B cell (primary cell): ENCODE measurements around the gene NDUFS7. TPM values are rescaled to one million over a fixed set of nuclear protein-coding genes. Genes with fewer than 3 reads are reported as not detected.
A peak's percentile ranks its signal among the peaks of the same experiment; 100 is the strongest.

Source experiments
- ATAC-seq: fragments of 200-7000 bp; cut with Tn5 transposase; one replicate; pipeline ENCODE4 v1.10.0; 2021; ENCODE audit warnings: low read depth, mild to moderate bottlenecking, moderate number of reproducible peaks, moderate library complexity
- CTCF ChIA-PET: fragments of 350-600 bp; sonication (Branson Sonifier 250); formaldehyde crosslinking; loops from one replicate; lab custom pipeline; 2021; ENCODE audit warnings: antibody characterized with exemption, inconsistent platforms; lab: Charles Lee
- POLR2A ChIA-PET: fragments of 350-600 bp; sonication (Branson Sonifier 250); formaldehyde crosslinking; loops from one replicate; lab custom pipeline; 2021; ENCODE audit warnings: antibody characterized with exemption; lab: Charles Lee
- DNase-seq: peaks from one replicate; pipeline ENCODE4 v3.0.0; 2013
- H2AFZ ChIP-seq: 2 replicates; pipeline ENCODE4 v1.6.1; 2012; ENCODE audit warnings: mild to moderate bottlenecking, low read depth, low read length; ENCODE audit not compliant: insufficient read depth, poor library complexity, severe bottlenecking
- H3K27ac ChIP-seq, 2 donors: 1 replicate in 1 of 2; 2 replicates in 1 of 2; pipeline ENCODE4 v1.5.1; 2012 to 2013; ENCODE audit warnings: low read length in 2 of 2, mild to moderate bottlenecking in 2 of 2, moderate library complexity in 1 of 2
- H3K27me3 ChIP-seq, 4 experiments: fragments of 200-600 bp in 1 of 4; sonication (generic) in 1 of 4; replicated peaks in 1 of 4; 1 replicate in 2 of 4; 2 replicates in 2 of 4; pipeline versions ENCODE4 v1.6.1 to v1.7.0; 2013 to 2016; ENCODE audit warnings: low read length in 3 of 4, mild to moderate bottlenecking in 2 of 4, mixed read lengths in 1 of 4, moderate library complexity in 1 of 4; ENCODE audit not compliant: insufficient read depth in 4 of 4, control insufficient read depth in 3 of 4; ENCODE audit errors: control extremely low read depth in 1 of 4
- H3K36me3 ChIP-seq, 2 experiments: replicated peaks in 1 of 2; 1 replicate in 1 of 2; 2 replicates in 1 of 2; pipeline versions ENCODE4 v1.6.1 to v1.7.1; 2013; ENCODE audit warnings: low read length in 1 of 2; ENCODE audit not compliant: insufficient read depth in 2 of 2, control insufficient read depth in 1 of 2; ENCODE audit errors: control extremely low read depth in 1 of 2, extremely low read depth in 1 of 2
- H3K4me1 ChIP-seq, 2 donors: fragments of 200-600 bp in 1 of 2; sonication (generic) in 1 of 2; 1 replicate in 1 of 2; 2 replicates in 1 of 2; pipeline versions ENCODE4 v1.5.1 to v1.6.1; 2013 to 2017; ENCODE audit warnings: low read length in 2 of 2; ENCODE audit not compliant: control insufficient read depth in 2 of 2, insufficient read depth in 2 of 2
- H3K4me2 ChIP-seq: replicated peaks from 2 replicates; pipeline ENCODE3; 2012; ENCODE audit warnings: mild to moderate bottlenecking, low read depth, low read length; ENCODE audit not compliant: poor library complexity, severe bottlenecking
- H3K4me3 ChIP-seq, 5 experiments: fragments of 200-600 bp in 1 of 5; sonication (generic) in 1 of 5; 1 replicate in 3 of 5; 2 replicates in 2 of 5; pipeline versions ENCODE4 v1.5.1 to v1.7.0; 2011 to 2016; ENCODE audit warnings: low read length in 4 of 5, mild to moderate bottlenecking in 4 of 5, low read depth in 2 of 5, control low read depth in 1 of 5, moderate library complexity in 1 of 5; ENCODE audit not compliant: insufficient read depth in 1 of 5; ENCODE audit errors: control extremely low read depth in 1 of 5, extremely low read depth in 1 of 5
- H3K79me2 ChIP-seq: fragments of 200-600 bp; sonication (generic); one replicate; pipeline ENCODE4 v1.6.0; 2016; ENCODE audit warnings: low read length; ENCODE audit not compliant: control insufficient read depth, insufficient read depth
- H3K9ac ChIP-seq: fragments of 200-600 bp; sonication (generic); 2 replicates; pipeline ENCODE4 v1.6.1; 2017; ENCODE audit warnings: mild to moderate bottlenecking, low read length, moderate library complexity
- H3K9me3 ChIP-seq, 3 donors: one replicate each; pipeline versions ENCODE4 v1.6.1 to v1.7.1; 2013; ENCODE audit warnings: low read length in 2 of 3; ENCODE audit not compliant: control insufficient read depth in 2 of 3, insufficient read depth in 1 of 3; ENCODE audit errors: control extremely low read depth in 1 of 3
- H4K20me1 ChIP-seq: 2 replicates; pipeline ENCODE4 v1.6.0; 2012; ENCODE audit warnings: mild to moderate bottlenecking, low read length; ENCODE audit not compliant: insufficient read depth, control insufficient read depth, poor library complexity, severe bottlenecking
- H3K27ac Mint-ChIP-seq: one replicate; pipeline ENCODE4 v1.8.0; 2021; ENCODE audit warnings: mixed read lengths
- H3K27me3 Mint-ChIP-seq: one replicate; pipeline ENCODE4 v1.8.0; 2021; ENCODE audit warnings: mixed read lengths
- H3K4me1 Mint-ChIP-seq: one replicate; pipeline ENCODE4 v1.8.0; 2021; ENCODE audit warnings: mixed read lengths
- H3K4me3 Mint-ChIP-seq: one replicate; pipeline ENCODE4 v1.8.0; 2021; ENCODE audit warnings: mixed read lengths
- H3K9me3 Mint-ChIP-seq: one replicate; pipeline ENCODE4 v1.8.0; 2022; ENCODE audit warnings: mixed read lengths; ENCODE audit not compliant: insufficient read depth
- EZH2 ChIP-seq: IDR thresholded peaks from 2 replicates; pipeline ENCODE4 v1.6.1; 2012; ENCODE audit warnings: borderline replicate concordance, low read depth, mild to moderate bottlenecking, moderate library complexity, low read length; ENCODE audit not compliant: insufficient read depth, poor library complexity, severe bottlenecking
- WGBS: methylation state at CpG from one replicate; pipeline ENCODE4 v1.1.5; 2013; ENCODE audit warnings: missing lambda C conversion rate; ENCODE audit not compliant: insufficient coverage; 5-methylcytosine and 5-hydroxymethylcytosine counted together
- intact Hi-C: fragments of 100-400 bp; cut with micrococcal nuclease; formaldehyde crosslinking; loops from one replicate; pipeline ENCODE4 v1.10.0; 2022
- polyA plus RNA-seq: library from polyadenylated mRNA; depleted of rRNA; stranded (reverse); fragments of >200 nt; gene quantifications from 2 replicates; pipeline ENCODE4 v1.2.3, GENCODE V29; 2012
- total RNA-seq, 2 donors: library from RNA; stranded (reverse); fragments of 120-200 nt in 1 of 2; gene quantifications; 1 replicate in 1 of 2; 2 replicates in 1 of 2; pipeline versions ENCODE4 v1.2.3 to v1.2.4, GENCODE V29; 2013 to 2022
- TF ChIP-seq, protein P1 (sequence below): fragments of 200-600 bp; IDR thresholded peaks from one replicate; pipeline ENCODE4 v1.8.0; 2022; ENCODE audit warnings: antibody characterized with exemption, mild to moderate bottlenecking

Gene NDUFS7
- total and polyA plus RNA-seq, 2 donors (not counting 1 experiment from before 2014, with no cell fraction given), result 58.8 to 141 TPM

DNA sequence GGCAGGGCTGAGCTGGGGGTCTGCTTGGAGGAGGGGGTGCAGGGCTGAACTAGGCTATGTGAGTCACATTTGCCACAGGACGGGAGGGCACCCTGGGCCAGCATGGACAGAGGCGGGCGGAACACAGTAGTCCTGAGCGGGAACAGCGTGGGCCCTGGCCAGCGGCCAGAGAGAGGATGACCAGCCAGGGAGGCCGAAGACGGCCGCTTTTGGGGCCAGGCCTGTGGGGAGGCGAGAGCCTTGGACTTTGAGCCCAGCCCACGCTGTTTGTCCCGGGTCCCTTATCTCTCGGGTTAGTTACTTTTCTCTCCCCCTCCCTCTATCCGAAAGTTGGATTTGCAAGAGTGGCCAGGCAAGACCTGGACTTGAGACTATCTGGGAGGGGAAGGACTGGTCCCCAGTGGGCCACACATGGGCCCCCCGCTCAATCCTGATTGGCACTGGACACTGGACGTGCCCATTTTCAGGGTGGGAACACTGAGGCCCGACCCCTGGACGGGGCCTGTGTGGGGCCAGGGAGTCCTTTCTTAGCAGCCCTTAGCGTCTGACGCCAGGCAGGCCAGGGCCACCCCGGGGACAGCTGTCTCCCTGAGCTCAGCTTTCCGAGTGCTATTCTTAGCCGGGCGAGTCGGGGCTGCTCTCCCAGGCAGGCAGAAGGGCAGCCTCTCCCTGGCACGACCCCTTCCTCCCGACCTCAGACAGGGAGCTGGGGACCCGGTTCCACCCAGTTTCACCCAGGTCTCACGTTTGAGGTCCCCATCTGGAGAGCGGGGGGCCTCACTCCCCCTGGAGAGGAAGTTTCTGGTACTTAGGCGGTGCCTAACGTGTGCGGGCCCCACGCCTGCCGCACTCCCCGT lies 16.8 kb downstream of the NDUFS7 start:
- Mint-ChIP-seq H3K4me3 (peak overlapping the region; percentile 76), H3K9me3 (no peaks in the 10 kb centered on the region), H3K27ac (no peak overlapping the region), H3K4me1 (peaks cover 12% of the 10 kb centered on the region), H3K27me3 (peaks cover 4% of the 10 kb centered on the region)
- DNase-seq, result peak; percentile 49
- Histone ChIP-seq H3K27ac (peak overlapping the region in 1 of 2 donors; percentile 19), H2AFZ (peak overlapping the region; percentile 84), H4K20me1 (no peaks in the 10 kb centered on the region), H3K27me3 (peaks cover 0 to 23% (median 5%) of the 10 kb centered on the region in 4 experiments), H3K4me1 (peaks cover 15 to 22% of the 10 kb centered on the region in 2 donors), H3K79me2 (no peaks in the 10 kb centered on the region), H3K4me2 (peak overlapping the region; percentile 99), H3K4me3 (peak overlapping the region in 4 of 5 experiments; percentile 39 to 69 (median 62)), H3K36me3 (no peaks in the 10 kb centered on the region), H3K9ac (peak overlapping the region; percentile 74), H3K9me3 (peaks cover 0 to 4% (median 0%) of the 10 kb centered on the region in 3 donors)
- TF ChIP-seq, protein P1, sequence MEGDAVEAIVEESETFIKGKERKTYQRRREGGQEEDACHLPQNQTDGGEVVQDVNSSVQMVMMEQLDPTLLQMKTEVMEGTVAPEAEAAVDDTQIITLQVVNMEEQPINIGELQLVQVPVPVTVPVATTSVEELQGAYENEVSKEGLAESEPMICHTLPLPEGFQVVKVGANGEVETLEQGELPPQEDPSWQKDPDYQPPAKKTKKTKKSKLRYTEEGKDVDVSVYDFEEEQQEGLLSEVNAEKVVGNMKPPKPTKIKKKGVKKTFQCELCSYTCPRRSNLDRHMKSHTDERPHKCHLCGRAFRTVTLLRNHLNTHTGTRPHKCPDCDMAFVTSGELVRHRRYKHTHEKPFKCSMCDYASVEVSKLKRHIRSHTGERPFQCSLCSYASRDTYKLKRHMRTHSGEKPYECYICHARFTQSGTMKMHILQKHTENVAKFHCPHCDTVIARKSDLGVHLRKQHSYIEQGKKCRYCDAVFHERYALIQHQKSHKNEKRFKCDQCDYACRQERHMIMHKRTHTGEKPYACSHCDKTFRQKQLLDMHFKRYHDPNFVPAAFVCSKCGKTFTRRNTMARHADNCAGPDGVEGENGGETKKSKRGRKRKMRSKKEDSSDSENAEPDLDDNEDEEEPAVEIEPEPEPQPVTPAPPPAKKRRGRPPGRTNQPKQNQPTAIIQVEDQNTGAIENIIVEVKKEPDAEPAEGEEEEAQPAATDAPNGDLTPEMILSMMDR, result no peak
- no peak for TF ChIP-seq EZH2
- intact Hi-C loops, result loop anchor here (1.0 kb wide), 1 partner anchor 17 kb away; the partner anchor contains the start of gene NDUFS7
- CTCF ChIA-PET, result no interaction called here
- peak; percentile 7 for ATAC-seq
- POLR2A ChIA-PET, result no interaction called here
- 35% methylated on average over 31 of the region's 36 CpGs for WGBS
